GM12878 (cell line): ENCODE measurements around the gene SFT2D1. TPM values are rescaled to one million over a fixed set of nuclear protein-coding genes. Genes with fewer than 3 reads are reported as not detected.

ENCODE experiments used
- BCL11A ChIP-seq: IDR thresholded peaks from 2 replicates; pipeline ENCODE4 v1.6.1; 2011; ENCODE audit warnings: low read depth, low read length
- BHLHE40 ChIP-seq, 2 experiments: fragments of 450-650 bp in 1 of 2; IDR thresholded peaks; 2 replicates each; pipeline ENCODE4 v1.6.1; 2011 to 2017; ENCODE audit warnings: low read depth in 2 of 2, borderline replicate concordance in 1 of 2, improper control_type of control experiment in 1 of 2, low read length in 1 of 2, mild to moderate bottlenecking in 1 of 2
- BRCA1 ChIP-seq: IDR thresholded peaks from 2 replicates; pipeline ENCODE4 v1.6.1; 2011; ENCODE audit warnings: low read depth, low read length, improper control_type of control experiment
- CUX1 ChIP-seq: IDR thresholded peaks from 2 replicates; pipeline ENCODE4 v1.6.1; 2012; ENCODE audit warnings: improper control_type of control experiment, low read depth, low read length; ENCODE audit not compliant: insufficient replicate concordance
- FOXK2 ChIP-seq: fragments of 450-650 bp; IDR thresholded peaks from 2 replicates; pipeline ENCODE4 v1.6.1; 2017; ENCODE audit warnings: mild to moderate bottlenecking, moderate library complexity
- GABPA ChIP-seq: IDR thresholded peaks from 2 replicates; pipeline ENCODE4 v1.6.1; 2014; ENCODE audit warnings: antibody characterized with exemption, low read depth, mild to moderate bottlenecking, inconsistent platforms
- IKZF2 ChIP-seq, 2 experiments: fragments of 450-650 bp; IDR thresholded peaks; 2 replicates each; pipeline ENCODE4 v1.6.1; 2017; ENCODE audit warnings: mild to moderate bottlenecking in 2 of 2, moderate library complexity in 2 of 2
- MTA3 ChIP-seq: IDR thresholded peaks from 2 replicates; pipeline ENCODE4 v1.6.1; 2012; ENCODE audit warnings: low read length, inconsistent platforms, borderline replicate concordance
- NBN ChIP-seq: fragments of 450-650 bp; IDR thresholded peaks from 2 replicates; pipeline ENCODE4 v1.6.1; 2016
- NFYA ChIP-seq: IDR thresholded peaks from 2 replicates; pipeline ENCODE4 v1.6.1; 2011; ENCODE audit warnings: low read depth, mild to moderate bottlenecking, low read length, improper control_type of control experiment, borderline replicate concordance
- NR2F1 ChIP-seq: fragments of 450-650 bp; conservative IDR thresholded peaks from 2 replicates; pipeline ENCODE4 v1.6.1; 2017; ENCODE audit warnings: mild to moderate bottlenecking
- PAX8 ChIP-seq: fragments of 450-650 bp; IDR thresholded peaks from 2 replicates; pipeline ENCODE4 v1.6.1; 2017; ENCODE audit warnings: mild to moderate bottlenecking, moderate library complexity
- RUNX3 ChIP-seq: IDR thresholded peaks from 2 replicates; pipeline ENCODE4 v1.6.1; 2012; ENCODE audit warnings: low read length, inconsistent platforms
- SREBF1 ChIP-seq: IDR thresholded peaks from 2 replicates; pipeline ENCODE4 v1.6.1; 2012; ENCODE audit warnings: mild to moderate bottlenecking, low read length
- SUZ12 ChIP-seq: fragments of 200-600 bp; sonication (generic); IDR thresholded peaks from one replicate; pipeline ENCODE4 v1.6.1; 2018; ENCODE audit warnings: antibody characterized with exemption, mild to moderate bottlenecking; ENCODE audit not compliant: unreplicated experiment
- TBL1XR1 ChIP-seq: IDR thresholded peaks from 2 replicates; pipeline ENCODE4 v1.6.1; 2012; ENCODE audit warnings: low read depth, low read length, improper control_type of control experiment
- ZNF217 ChIP-seq: fragments of 450-650 bp; IDR thresholded peaks from 2 replicates; pipeline ENCODE4 v1.6.1; 2017; ENCODE audit warnings: antibody characterized with exemption, mild to moderate bottlenecking
- ZZZ3 ChIP-seq: IDR thresholded peaks from 2 replicates; pipeline ENCODE4 v1.6.1; 2011; ENCODE audit warnings: low read depth; ENCODE audit not compliant: control insufficient read depth, insufficient read length
- polyA plus RNA-seq, 11 experiments: library from polyadenylated mRNA; depleted of rRNA in 4 of 11; unstranded in 6 of 11; stranded (reverse) in 5 of 11; fragments of >200 nt; fragmentation: Nextera tagmentation in 4 of 11; fragmentation: Illumina TruSeq in 1 of 11; extraction: Ambion mirVana in 4 of 11; extraction: Trizol in 1 of 11; gene quantifications; 1 replicate in 1 of 11; 2 replicates in 10 of 11; pipeline versions ENCODE4 v1.2.1 to v1.2.3, GENCODE V29; 2011 to 2016; ENCODE audit warnings: inconsistent platforms in 2 of 11, missing spikeins in 2 of 11, low read depth in 1 of 11
- total RNA-seq, 4 experiments: library from RNA; depleted of rRNA in 3 of 4; stranded (reverse); fragments of >200 nt in 3 of 4; fragmentation: Illumina TruSeq in 1 of 4; extraction: Trizol in 1 of 4; gene quantifications; 2 replicates each; pipeline versions ENCODE4 v1.2.1 to v1.2.3, GENCODE V29; 2013 to 2021
- TF ChIP-seq, protein P1 (sequence below): fragments of 450-650 bp; IDR thresholded peaks from 2 replicates; pipeline ENCODE4 v1.6.1; 2016; ENCODE audit warnings: mild to moderate bottlenecking
- TF ChIP-seq, protein P2 (sequence below): fragments of 450-650 bp; formaldehyde crosslinking; IDR thresholded peaks from 2 replicates; pipeline ENCODE4 v1.4.0; 2022; ENCODE audit warnings: mild to moderate bottlenecking, moderate library complexity

The SFT2D1 gene
- total and polyA plus RNA-seq, 10 of the 15 experiments (the other 5 are each of a cell fraction or from before 2014, with no cell fraction given): 69.5 to 281 (median 124) TPM

- TF ChIP-seq CUX1 (peak; percentile 36), NR2F1 (no peak), FOXK2 (no peak), BHLHE40 (IDR thresholded peaks at IDR 0.05; ENCODE audit: borderline replicate concordance in 1 of 2, low read depth in 2 of 2, low read length in 1 of 2) (0 out of 4 replicates have a peak, but pooled peaks of 1 of the 2 experiments have one; percentile 45), NBN (no peak; the same call in 1 of the 2 replicates), NFYA (no peak), ZZZ3 (no peak), SUZ12 (no peak), TBL1XR1 (no peak), SREBF1 (no peak), MTA3 (peak; percentile 76; the same call in 1 of the 2 replicates), ZNF217 (no peak), GABPA (no peak), BRCA1 (no peak), BCL11A (peak; percentile 44; the same call in 1 of the 2 replicates), IKZF2 (IDR thresholded peaks at IDR 0.05) (peak; percentile 81 to 83), RUNX3 (peak; percentile 94), PAX8 (no peak)
- TF ChIP-seq, protein P1, sequence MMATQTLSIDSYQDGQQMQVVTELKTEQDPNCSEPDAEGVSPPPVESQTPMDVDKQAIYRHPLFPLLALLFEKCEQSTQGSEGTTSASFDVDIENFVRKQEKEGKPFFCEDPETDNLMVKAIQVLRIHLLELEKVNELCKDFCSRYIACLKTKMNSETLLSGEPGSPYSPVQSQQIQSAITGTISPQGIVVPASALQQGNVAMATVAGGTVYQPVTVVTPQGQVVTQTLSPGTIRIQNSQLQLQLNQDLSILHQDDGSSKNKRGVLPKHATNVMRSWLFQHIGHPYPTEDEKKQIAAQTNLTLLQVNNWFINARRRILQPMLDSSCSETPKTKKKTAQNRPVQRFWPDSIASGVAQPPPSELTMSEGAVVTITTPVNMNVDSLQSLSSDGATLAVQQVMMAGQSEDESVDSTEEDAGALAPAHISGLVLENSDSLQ: no peak
- TF ChIP-seq, protein P2, sequence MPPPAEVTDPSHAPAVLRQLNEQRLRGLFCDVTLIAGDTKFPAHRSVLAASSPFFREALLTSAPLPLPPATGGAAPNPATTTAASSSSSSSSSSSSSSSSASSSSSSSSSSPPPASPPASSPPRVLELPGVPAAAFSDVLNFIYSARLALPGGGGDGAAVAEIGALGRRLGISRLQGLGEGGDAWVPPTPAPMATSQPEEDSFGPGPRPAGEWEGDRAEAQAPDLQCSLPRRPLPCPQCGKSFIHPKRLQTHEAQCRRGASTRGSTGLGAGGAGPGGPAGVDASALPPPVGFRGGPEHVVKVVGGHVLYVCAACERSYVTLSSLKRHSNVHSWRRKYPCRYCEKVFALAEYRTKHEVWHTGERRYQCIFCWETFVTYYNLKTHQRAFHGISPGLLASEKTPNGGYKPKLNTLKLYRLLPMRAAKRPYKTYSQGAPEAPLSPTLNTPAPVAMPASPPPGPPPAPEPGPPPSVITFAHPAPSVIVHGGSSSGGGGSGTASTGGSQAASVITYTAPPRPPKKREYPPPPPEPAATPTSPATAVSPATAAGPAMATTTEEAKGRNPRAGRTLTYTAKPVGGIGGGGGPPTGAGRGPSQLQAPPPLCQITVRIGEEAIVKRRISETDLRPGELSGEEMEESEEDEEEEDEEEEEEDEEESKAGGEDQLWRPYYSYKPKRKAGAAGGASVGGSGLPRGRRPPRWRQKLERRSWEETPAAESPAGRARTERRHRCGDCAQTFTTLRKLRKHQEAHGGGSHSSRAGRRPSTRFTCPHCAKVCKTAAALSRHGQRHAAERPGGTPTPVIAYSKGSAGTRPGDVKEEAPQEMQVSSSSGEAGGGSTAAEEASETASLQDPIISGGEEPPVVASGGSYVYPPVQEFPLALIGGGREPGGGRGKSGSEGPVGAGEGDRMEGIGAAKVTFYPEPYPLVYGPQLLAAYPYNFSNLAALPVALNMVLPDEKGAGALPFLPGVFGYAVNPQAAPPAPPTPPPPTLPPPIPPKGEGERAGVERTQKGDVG: no peak
These were observed 9.0 kb downstream of the SFT2D1 start (continued) for GRCh38 chr6:166333172-166333995.
